Effector memory CD4-positive, alpha-beta T cell (primary cell): ENCODE measurements around the gene TRIM17.

Experiments
- DNase-seq, 3 donors: peaks; one replicate each; pipeline ENCODE4 v3.0.0-alpha.2; 2020
- H3K27ac ChIP-seq: 2 replicates; pipeline ENCODE4 v1.7.0; 2013; ENCODE audit warnings: mild to moderate bottlenecking, low read length, moderate library complexity; ENCODE audit not compliant: insufficient read depth, poor library complexity, severe bottlenecking
- H3K27me3 ChIP-seq: replicated peaks from 2 replicates; pipeline ENCODE4 v1.7.0; 2013; ENCODE audit warnings: mild to moderate bottlenecking, low read length; ENCODE audit not compliant: insufficient read depth, control insufficient read depth, poor library complexity, severe bottlenecking
- H3K36me3 ChIP-seq: 2 replicates; pipeline ENCODE4 v1.7.0; 2013; ENCODE audit warnings: mild to moderate bottlenecking, low read length, moderate library complexity; ENCODE audit not compliant: control insufficient read depth, insufficient read depth
- H3K4me1 ChIP-seq: 2 replicates; pipeline ENCODE4 v1.7.0; 2013; ENCODE audit warnings: low read length, mild to moderate bottlenecking; ENCODE audit not compliant: control insufficient read depth, insufficient read depth, poor library complexity, severe bottlenecking
- H3K4me3 ChIP-seq: 2 replicates; pipeline ENCODE4 v1.7.0; 2013; ENCODE audit warnings: low read length, low read depth, mild to moderate bottlenecking; ENCODE audit not compliant: insufficient read depth, poor library complexity, severe bottlenecking
- H3K9me3 ChIP-seq: 2 replicates; pipeline ENCODE4 v1.7.0; 2013; ENCODE audit warnings: mild to moderate bottlenecking, low read length, moderate library complexity; ENCODE audit not compliant: control insufficient read depth

Gene TRIM17

DNA sequence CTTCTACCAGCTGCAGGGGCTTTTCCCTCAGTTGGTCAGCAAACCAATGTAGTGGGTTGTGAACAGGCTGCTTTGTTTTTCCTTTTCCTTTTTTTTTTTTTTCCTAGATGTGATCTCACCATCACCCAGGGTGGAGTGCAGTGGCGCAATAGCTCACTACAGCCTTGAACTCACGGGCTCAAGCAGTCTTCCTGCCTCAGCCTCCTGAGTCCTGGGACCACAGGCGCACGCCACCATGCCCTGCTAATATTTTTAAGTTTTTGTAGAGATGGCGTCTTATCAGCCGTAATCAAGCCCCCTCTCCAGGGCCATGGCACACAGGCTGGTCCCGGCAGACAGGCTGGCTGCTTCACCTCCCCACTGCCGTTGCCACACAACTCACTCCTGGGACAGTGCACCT, 6.6 kb downstream of the TRIM17 start:
- no peak overlapping the region for H3K4me3 ChIP-seq
- H3K27me3 ChIP-seq, result no peaks in the 10 kb centered on the region
- H3K27ac ChIP-seq, result no peak overlapping the region
- no peaks in the 10 kb centered on the region for H3K36me3 ChIP-seq
- peaks cover 15% of the 10 kb centered on the region for H3K4me1 ChIP-seq
- no peak for DNase-seq
- no peaks in the 10 kb centered on the region for H3K9me3 ChIP-seq

DNA sequence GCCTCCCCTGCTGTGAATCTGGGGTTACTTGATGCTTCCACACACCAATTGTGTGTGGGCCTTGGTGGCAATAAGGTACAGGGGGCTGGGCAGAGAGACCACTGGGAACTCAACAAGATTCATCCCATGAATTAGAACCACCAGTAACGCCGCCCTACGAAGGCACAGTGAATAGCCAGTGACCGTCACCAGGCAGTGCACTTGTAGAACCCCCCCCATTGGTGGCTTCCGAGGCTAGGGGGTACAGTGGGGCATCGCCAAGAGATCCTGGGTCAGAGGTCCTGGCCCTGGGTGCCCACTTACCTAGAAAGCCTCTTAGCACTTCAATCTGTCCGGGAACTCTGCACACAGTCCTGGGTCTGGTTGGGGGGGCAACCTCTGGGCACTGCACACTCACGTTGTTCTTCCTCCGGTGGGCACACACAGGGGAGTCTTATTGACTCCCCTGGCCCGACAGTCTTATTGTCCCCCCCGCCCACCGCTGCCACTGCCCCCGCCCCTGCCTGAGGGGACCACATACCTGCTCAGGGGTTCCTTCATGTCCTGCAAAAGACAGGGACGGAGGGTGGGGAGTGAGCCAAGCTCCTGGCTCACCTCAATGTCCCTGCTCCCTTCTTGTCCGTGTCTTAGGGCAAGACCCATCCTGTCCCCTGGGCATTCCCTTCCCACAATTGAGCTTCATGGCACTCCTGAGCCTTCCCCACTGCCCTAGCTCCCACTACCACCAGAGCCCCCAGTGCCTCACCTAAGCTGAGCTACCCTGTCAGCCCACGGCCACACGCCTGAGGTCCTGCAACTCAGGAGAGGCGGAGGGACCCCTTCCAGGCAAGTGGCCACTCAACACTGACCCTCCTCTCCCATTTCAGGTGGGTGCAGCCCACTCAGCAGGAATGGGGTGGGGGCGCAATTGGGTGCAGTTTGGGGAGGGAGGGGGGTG, 7.5 kb downstream of the TRIM17 start:
- DNase-seq, result no peak
- peaks cover 23% of the 10 kb centered on the region for H3K4me1 ChIP-seq
- H3K9me3 ChIP-seq, result no peaks in the 10 kb centered on the region
- no peak overlapping the region for H3K27ac ChIP-seq
- no peaks in the 10 kb centered on the region for H3K36me3 ChIP-seq
- H3K27me3 ChIP-seq, result no peaks in the 10 kb centered on the region
- no peak overlapping the region for H3K4me3 ChIP-seq

DNA sequence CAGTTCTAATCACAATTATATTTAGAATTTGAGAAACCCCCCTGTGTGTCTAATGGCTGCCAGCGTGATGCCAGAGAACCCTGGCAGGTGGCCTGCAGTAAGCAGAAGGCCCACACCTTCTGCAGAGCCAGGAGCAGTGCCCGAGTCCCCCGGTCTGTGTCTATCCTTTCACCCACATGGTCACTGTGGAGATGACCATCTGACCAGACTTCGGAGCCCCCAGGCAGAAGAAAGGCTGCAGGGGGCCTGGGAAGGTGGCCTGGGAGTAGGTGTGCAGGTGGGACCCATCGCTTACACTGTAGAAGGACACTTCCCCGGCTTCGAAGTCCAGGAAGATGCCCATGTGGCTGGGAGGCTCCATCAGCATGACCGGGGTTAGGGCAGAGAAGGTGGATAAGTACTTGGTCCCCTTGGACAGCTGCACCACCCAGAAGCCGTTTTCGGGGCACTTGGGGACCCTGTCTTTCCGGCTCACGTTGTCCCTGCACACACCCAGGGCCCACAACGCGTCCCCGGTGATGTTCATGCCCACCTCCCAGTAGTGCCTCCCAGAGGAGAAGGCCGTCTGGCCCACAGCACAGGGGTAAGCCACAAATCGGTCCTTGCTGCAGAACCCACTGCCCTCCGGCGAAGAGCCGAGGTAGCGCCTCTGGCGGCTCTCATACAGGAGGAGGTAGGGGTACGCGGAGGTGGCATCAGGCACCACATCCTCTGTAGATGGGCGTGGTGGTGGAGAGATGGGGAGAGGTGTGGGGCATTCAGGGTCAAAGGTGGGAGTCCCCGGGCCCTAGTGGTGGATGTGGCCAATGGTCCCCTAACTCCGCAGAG, 8.4 kb downstream of the TRIM17 start:
- H3K27me3 ChIP-seq, result no peaks in the 10 kb centered on the region
- H3K4me1 ChIP-seq, result peaks cover 26% of the 10 kb centered on the region
- H3K36me3 ChIP-seq, result peaks cover under 1% of the 10 kb centered on the region
- no peak overlapping the region for H3K4me3 ChIP-seq
- DNase-seq, result no peak
- no peaks in the 10 kb centered on the region for H3K9me3 ChIP-seq
- no peak overlapping the region for H3K27ac ChIP-seq

DNA sequence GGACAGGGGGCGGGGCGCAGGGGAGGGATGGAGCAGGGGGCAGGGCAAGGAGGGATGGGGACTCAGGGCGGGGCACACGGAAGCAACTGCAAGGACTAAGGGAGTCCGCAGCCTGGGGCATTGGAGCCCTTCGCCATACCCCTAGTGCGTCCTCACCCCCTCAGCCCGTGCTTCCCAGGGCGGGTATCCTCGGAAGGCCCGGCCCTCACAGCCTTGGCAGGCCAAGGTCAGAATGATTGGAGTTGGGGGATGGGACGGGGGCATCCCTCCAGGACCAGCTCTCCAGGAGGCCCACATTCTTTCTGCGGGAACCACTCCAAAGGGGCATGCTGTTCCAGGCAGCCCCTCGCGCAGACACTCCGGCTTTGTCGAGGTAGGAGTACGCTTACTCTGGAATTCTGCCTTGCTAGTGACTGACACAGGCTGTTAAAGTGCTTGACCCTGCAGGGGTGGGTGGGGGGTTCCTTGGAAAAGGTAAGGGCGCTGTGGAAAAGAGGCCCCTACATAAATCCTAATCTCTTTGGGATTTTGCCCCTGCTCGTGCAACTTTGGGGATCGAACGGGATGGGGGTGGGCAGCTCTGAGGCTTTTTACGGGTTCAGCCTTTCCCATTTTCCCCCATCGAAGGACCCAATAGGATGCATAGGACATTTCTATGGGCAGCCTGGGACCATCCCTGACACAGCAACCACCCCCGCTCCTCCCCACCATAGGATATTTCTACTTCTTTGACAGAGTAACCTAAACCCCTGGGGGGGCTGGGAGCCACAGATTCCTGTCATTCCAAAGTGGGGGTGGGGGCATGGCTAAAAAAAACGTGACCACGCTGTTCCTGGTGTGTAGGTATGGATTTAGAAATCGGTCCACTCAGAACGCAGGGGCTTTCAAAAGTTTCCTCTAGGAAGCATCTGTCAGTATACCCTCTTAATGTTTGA, 9.3 kb downstream of the TRIM17 start:
- Histone ChIP-seq H3K4me1 (peaks cover 26% of the 10 kb centered on the region), H3K9me3 (no peaks in the 10 kb centered on the region), H3K27me3 (no peaks in the 10 kb centered on the region), H3K27ac (peak overlapping the region; percentile 65), H3K36me3 (peaks cover 8% of the 10 kb centered on the region), H3K4me3 (peak overlapping the region; percentile 90)
- DNase-seq, result no peak

DNA sequence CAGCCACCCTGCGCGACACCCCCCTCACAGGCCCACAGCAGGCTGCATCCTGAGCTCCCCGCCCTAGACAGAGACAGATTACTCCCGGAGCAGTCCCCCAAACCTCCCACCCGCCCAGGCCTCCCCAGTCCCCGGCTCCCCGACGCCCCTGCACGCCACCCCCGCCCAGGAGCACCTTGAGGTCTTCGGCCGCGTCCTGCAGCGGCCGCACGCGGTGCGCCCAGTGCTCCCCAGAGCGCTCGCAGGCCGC, 10.8 kb downstream of the TRIM17 start:
- Histone ChIP-seq H3K9me3 (no peaks in the 10 kb centered on the region), H3K4me1 (peaks cover 26% of the 10 kb centered on the region), H3K27me3 (no peaks in the 10 kb centered on the region), H3K36me3 (peaks cover 12% of the 10 kb centered on the region), H3K27ac (peak overlapping the region; percentile 74), H3K4me3 (peak overlapping the region; percentile 90)
- DNase-seq, result no peak

DNA sequence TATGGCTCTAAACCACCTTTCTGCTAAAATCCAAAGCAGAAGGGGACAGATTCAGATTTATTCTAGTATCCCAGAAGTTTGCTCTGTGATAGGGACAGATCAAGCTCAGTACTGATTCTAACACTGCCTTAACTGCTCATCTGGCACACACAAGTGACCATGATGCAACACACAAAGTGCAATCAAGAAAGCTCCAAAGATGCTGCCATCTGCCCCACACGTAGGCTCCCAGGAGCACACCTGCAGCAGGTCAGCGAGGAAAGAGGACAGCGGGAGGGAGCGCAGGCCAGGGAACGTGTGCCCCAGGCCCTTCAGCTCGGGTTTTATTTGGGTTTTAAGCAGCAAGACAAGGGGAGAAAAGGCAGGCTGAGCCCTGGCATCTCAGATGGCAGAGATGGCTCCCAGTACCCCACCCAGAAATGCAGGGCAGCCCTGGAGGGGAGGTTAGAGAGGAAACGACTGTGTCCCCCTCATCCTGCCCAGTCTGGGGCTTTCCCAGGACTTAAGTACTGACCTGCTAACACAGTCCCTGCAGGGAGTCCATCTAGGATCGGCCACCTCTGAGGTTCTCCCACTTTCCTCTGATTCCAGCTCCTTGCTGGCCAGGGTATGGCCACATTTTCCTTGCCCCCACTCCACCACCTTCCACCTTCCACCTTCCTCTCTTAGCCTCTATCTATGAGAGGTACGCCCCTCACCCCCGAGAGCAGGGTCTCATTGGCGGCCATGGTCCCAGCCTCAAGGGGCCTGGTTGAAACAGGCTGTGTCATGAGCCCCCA, 11.3 kb downstream of the TRIM17 start:
- H3K27ac ChIP-seq, result peak overlapping the region; percentile 33
- peaks cover 26% of the 10 kb centered on the region for H3K4me1 ChIP-seq
- DNase-seq, result no peak
- peaks cover 12% of the 10 kb centered on the region for H3K36me3 ChIP-seq
- peak overlapping the region; percentile 90 for H3K4me3 ChIP-seq
- H3K9me3 ChIP-seq, result no peaks in the 10 kb centered on the region
- H3K27me3 ChIP-seq, result no peaks in the 10 kb centered on the region

DNA sequence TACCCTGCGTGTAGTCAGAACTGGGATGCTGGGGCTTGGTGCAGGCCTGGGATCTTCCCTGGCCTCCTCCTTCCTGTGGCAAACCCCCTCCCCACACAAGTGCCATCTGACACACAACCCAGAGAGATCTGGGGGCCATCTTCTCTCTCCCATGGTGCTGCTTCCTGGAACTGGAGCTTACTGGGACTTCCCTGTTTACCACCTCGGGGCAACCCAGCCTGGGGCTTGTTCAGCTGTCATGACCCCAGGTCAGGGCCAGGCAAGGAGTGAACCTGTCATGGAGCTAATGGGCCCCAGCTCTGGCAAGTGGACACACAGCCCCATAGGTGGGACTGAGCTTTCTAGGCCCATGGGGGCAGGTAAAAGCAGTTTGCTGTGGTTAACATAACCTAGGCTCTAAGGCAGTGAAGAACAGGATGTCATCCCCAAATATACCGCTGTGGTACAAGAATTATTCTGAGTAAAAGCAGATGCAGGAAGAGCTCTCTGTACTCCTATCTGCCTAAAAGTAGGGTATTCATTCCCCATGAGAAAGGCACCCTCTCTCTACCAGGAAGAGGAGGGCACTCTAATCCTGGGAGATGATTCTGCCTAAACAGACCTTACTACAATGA, 12.4 kb downstream of the TRIM17 start:
- H3K27ac ChIP-seq, result peak overlapping the region; percentile 10
- H3K4me3 ChIP-seq, result peak overlapping the region; percentile 9
- no peaks in the 10 kb centered on the region for H3K27me3 ChIP-seq
- no peaks in the 10 kb centered on the region for H3K9me3 ChIP-seq
- H3K4me1 ChIP-seq, result peaks cover 26% of the 10 kb centered on the region
- peaks cover 17% of the 10 kb centered on the region for H3K36me3 ChIP-seq
- no peak for DNase-seq

DNA sequence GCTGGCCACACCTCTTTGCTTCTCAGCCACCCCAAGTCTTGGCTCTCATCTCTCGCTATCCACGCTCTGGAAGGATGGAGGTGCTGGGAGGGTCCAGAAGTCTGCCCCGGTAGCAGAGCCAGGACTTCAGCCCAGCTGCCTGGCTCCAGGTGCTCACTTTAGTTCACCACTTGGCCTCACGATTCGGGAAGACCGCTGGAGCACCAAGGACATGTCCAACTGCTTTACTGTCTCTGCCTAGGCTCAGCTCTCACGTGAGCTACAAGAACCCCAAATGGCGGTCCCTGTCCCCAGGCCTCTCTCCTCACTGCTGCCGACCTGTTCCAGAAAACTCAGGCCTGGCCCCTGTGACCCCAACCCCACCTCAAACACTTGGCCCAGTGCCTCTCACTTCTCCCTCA, 13.4 kb downstream of the TRIM17 start:
- DNase-seq, result no peak
- no peaks in the 10 kb centered on the region for H3K27me3 ChIP-seq
- H3K27ac ChIP-seq, result no peak overlapping the region
- peaks cover 23% of the 10 kb centered on the region for H3K36me3 ChIP-seq
- H3K4me3 ChIP-seq, result no peak overlapping the region
- no peaks in the 10 kb centered on the region for H3K9me3 ChIP-seq
- peaks cover 27% of the 10 kb centered on the region for H3K4me1 ChIP-seq

DNA sequence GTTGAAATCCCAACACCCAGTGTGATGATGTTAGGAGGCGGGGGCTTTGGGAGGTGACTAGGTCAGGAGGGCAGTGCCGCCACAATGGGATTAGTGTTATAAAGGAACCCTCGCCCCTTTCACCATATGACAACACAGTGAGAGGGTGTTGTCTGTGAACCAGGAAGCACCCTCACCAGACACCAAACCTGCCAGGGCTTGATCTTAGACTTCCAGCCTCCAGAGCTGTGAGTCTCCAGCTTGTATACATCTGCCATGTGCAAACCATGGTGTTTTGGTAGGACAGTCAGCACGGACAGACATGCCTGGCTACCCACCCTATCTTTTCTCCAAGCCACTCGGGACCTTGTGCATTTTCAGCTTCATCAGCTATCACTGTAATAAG, 14.0 kb downstream of the TRIM17 start:
- H3K9me3 ChIP-seq, result no peaks in the 10 kb centered on the region
- H3K4me1 ChIP-seq, result peaks cover 33% of the 10 kb centered on the region
- H3K27ac ChIP-seq, result no peak overlapping the region
- peaks cover 25% of the 10 kb centered on the region for H3K36me3 ChIP-seq
- H3K4me3 ChIP-seq, result no peak overlapping the region
- no peaks in the 10 kb centered on the region for H3K27me3 ChIP-seq
- no peak for DNase-seq
